Hepatocyte (in vitro differentiated cells): ENCODE data around the gene PAN2. TPM values are rescaled to one million over a fixed set of nuclear protein-coding genes. Genes with fewer than 3 reads are reported as not detected.
A peak's percentile ranks its signal among the peaks of the same experiment; 100 is the strongest.

Experiments used
- DNase-seq: peaks from one replicate; pipeline ENCODE4 v3.0.0-alpha.2; 2016; ENCODE audit warnings: low spot score
- H2AFZ ChIP-seq: fragments of 200-600 bp; sonication (generic); 2 replicates; pipeline ENCODE4 v1.6.0; 2016; ENCODE audit warnings: antibody characterized with exemption, mild to moderate bottlenecking
- H3K27ac ChIP-seq: fragments of 200-600 bp; sonication (generic); 2 replicates; pipeline ENCODE4 v1.5.1; 2016; ENCODE audit warnings: mild to moderate bottlenecking
- H3K27me3 ChIP-seq: fragments of 200-600 bp; sonication (generic); 2 replicates; pipeline ENCODE4 v1.6.1; 2016
- H3K36me3 ChIP-seq: fragments of 200-600 bp; sonication (generic); replicated peaks from 2 replicates; pipeline ENCODE4 v1.5.1; 2016; ENCODE audit warnings: low read depth; ENCODE audit not compliant: insufficient read depth
- H3K4me1 ChIP-seq: fragments of 200-600 bp; sonication (generic); 2 replicates; pipeline ENCODE4 v1.5.1; 2016; ENCODE audit warnings: mild to moderate bottlenecking, moderate library complexity; ENCODE audit not compliant: insufficient read depth
- H3K4me2 ChIP-seq: fragments of 200-600 bp; sonication (generic); 2 replicates; pipeline ENCODE4 v1.6.0; 2016
- H3K4me3 ChIP-seq: fragments of 200-600 bp; sonication (generic); 2 replicates; pipeline ENCODE4 v1.5.1; 2016; ENCODE audit warnings: mild to moderate bottlenecking
- H3K79me2 ChIP-seq: fragments of 200-600 bp; sonication (generic); 2 replicates; pipeline ENCODE4 v1.6.0; 2017; ENCODE audit warnings: mild to moderate bottlenecking
- H3K9me2 ChIP-seq: fragments of 200-600 bp; sonication (generic); replicated peaks from 2 replicates; pipeline ENCODE4 v1.6.0; 2017; ENCODE audit warnings: mild to moderate bottlenecking; ENCODE audit not compliant: insufficient read depth
- H3K9me3 ChIP-seq: fragments of 200-600 bp; sonication (generic); 2 replicates; pipeline ENCODE4 v1.5.1; 2016; ENCODE audit warnings: low read depth, mild to moderate bottlenecking
- H4K20me1 ChIP-seq: fragments of 200-600 bp; sonication (generic); 2 replicates; pipeline ENCODE4 v1.6.0; 2016; ENCODE audit warnings: mild to moderate bottlenecking; ENCODE audit not compliant: insufficient read depth, poor library complexity, severe bottlenecking
- EZH2 ChIP-seq: fragments of 200-600 bp; sonication (generic); IDR thresholded peaks from 2 replicates; pipeline ENCODE4 v1.6.1; 2016; ENCODE audit warnings: antibody characterized with exemption, mild to moderate bottlenecking, borderline replicate concordance
- EZH2phosphoT487 ChIP-seq: fragments of 200-600 bp; sonication (generic); IDR thresholded peaks from one replicate; pipeline ENCODE4 v1.6.1; 2018; ENCODE audit warnings: antibody characterized with exemption, mild to moderate bottlenecking, low read depth, moderate library complexity; ENCODE audit not compliant: unreplicated experiment, severe bottlenecking
- WGBS: methylation state at CpG from one replicate; pipeline ENCODE4 v1.1.6; 2016; ENCODE audit warnings: low lambda C conversion rate; ENCODE audit errors: missing lambda C conversion rate; 5-methylcytosine and 5-hydroxymethylcytosine counted together
- polyA plus RNA-seq: library from polyadenylated mRNA; unstranded; fragments of >200 nt; fragmentation: Nextera tagmentation; extraction: Ambion mirVana; gene quantifications from 2 replicates; pipeline ENCODE4 v1.2.1, GENCODE V29; 2016
- total RNA-seq: library from RNA; depleted of rRNA; stranded (reverse); fragments of >200 nt; gene quantifications from 2 replicates; pipeline ENCODE4 v1.2.3, GENCODE V29; 2014
- TF ChIP-seq, protein P1 (sequence below): fragments of 200-600 bp; sonication (generic); IDR thresholded peaks from 2 replicates; pipeline ENCODE4 v1.5.1; 2016; ENCODE audit warnings: antibody characterized with exemption, mild to moderate bottlenecking; ENCODE audit not compliant: poor library complexity

The PAN2 gene
- total and polyA plus RNA-seq, 2 experiments from 2014 or later, result 23.6 to 29.4 TPM

- H3K27me3 ChIP-seq, result no peaks in the 10 kb centered on the region
- H3K9me2 ChIP-seq, result no peaks in the 10 kb centered on the region
- no peaks in the 10 kb centered on the region for H3K9me3 ChIP-seq
- H3K4me1 ChIP-seq, result no peaks in the 10 kb centered on the region
- H3K4me3 ChIP-seq, result peak overlapping the region; percentile 18
- peak overlapping the region; percentile 50 for H2AFZ ChIP-seq
- H3K4me2 ChIP-seq, result peak overlapping the region; percentile 76
- TF ChIP-seq EZH2 (no peak), EZH2phosphoT487 (no peak)
- TF ChIP-seq, protein P1, sequence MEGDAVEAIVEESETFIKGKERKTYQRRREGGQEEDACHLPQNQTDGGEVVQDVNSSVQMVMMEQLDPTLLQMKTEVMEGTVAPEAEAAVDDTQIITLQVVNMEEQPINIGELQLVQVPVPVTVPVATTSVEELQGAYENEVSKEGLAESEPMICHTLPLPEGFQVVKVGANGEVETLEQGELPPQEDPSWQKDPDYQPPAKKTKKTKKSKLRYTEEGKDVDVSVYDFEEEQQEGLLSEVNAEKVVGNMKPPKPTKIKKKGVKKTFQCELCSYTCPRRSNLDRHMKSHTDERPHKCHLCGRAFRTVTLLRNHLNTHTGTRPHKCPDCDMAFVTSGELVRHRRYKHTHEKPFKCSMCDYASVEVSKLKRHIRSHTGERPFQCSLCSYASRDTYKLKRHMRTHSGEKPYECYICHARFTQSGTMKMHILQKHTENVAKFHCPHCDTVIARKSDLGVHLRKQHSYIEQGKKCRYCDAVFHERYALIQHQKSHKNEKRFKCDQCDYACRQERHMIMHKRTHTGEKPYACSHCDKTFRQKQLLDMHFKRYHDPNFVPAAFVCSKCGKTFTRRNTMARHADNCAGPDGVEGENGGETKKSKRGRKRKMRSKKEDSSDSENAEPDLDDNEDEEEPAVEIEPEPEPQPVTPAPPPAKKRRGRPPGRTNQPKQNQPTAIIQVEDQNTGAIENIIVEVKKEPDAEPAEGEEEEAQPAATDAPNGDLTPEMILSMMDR, result no peak
- H3K27ac ChIP-seq, result peak overlapping the region; percentile 68
- peak; percentile 41 for DNase-seq
- H4K20me1 ChIP-seq, result no peaks in the 10 kb centered on the region
- 4% methylated on average over 11 of the region's 11 CpGs for WGBS
- peaks cover 23% of the 10 kb centered on the region for H3K79me2 ChIP-seq
- no peaks in the 10 kb centered on the region for H3K36me3 ChIP-seq
Measured at GRCh38 chr12:56315249-56315621, 18.6 kb downstream of the PAN2 start.

- TF ChIP-seq EZH2phosphoT487, result no peak
- TF ChIP-seq, protein P1, result no peak
- TF ChIP-seq EZH2, result no peak
- no peak overlapping the region for H3K4me3 ChIP-seq
- H3K36me3 ChIP-seq, result no peaks in the 10 kb centered on the region
- no peaks in the 10 kb centered on the region for H3K9me2 ChIP-seq
- H4K20me1 ChIP-seq, result no peaks in the 10 kb centered on the region
- no peak overlapping the region for H3K4me2 ChIP-seq
- H3K9me3 ChIP-seq, result no peaks in the 10 kb centered on the region
- H3K4me1 ChIP-seq, result no peaks in the 10 kb centered on the region
- H3K27me3 ChIP-seq, result no peaks in the 10 kb centered on the region
- WGBS, result 98% methylated on average over 12 of the region's 12 CpGs
- H3K79me2 ChIP-seq, result peaks cover 21% of the 10 kb centered on the region
- H3K27ac ChIP-seq, result no peak overlapping the region
- no peak overlapping the region for H2AFZ ChIP-seq
- no peak for DNase-seq
Measured at GRCh38 chr12:56311003-56311402, 22.8 kb downstream of the PAN2 start.

- TF ChIP-seq EZH2, result no peak
- TF ChIP-seq, protein P1, result no peak
- no peak for TF ChIP-seq EZH2phosphoT487
- H3K27ac ChIP-seq, result no peak overlapping the region
- no peaks in the 10 kb centered on the region for H3K9me3 ChIP-seq
- peaks cover 6% of the 10 kb centered on the region for H3K79me2 ChIP-seq
- H3K36me3 ChIP-seq, result no peaks in the 10 kb centered on the region
- H3K4me2 ChIP-seq, result no peak overlapping the region
- H4K20me1 ChIP-seq, result no peaks in the 10 kb centered on the region
- WGBS, result 91% methylated on average over 3 of the region's 3 CpGs
- H3K9me2 ChIP-seq, result no peaks in the 10 kb centered on the region
- H2AFZ ChIP-seq, result no peak overlapping the region
- no peaks in the 10 kb centered on the region for H3K27me3 ChIP-seq
- no peak for DNase-seq
- no peaks in the 10 kb centered on the region for H3K4me1 ChIP-seq
- no peak overlapping the region for H3K4me3 ChIP-seq
Measured at GRCh38 chr12:56308714-56309113, 25.1 kb downstream of the PAN2 start.
